Pancreas (tissue), 10 donors: ENCODE measurements around the gene RPS10. TPM values are rescaled to one million over a fixed set of nuclear protein-coding genes. Genes with fewer than 3 reads are reported as not detected.

ENCODE experiments used
- ATAC-seq, 4 donors: fragments of 200-7000 bp; cut with Tn5 transposase; one replicate each; pipeline versions ENCODE4 v1.8.0 to v1.9.1; 2020; ENCODE audit warnings: mild to moderate bottlenecking in 4 of 4, moderate library complexity in 4 of 4
- DNase-seq, 6 donors: peaks; one replicate each; pipeline ENCODE4 v3.0.0-alpha.2; 2020
- FAIRE-seq: peaks from 2 replicates; lab custom pipeline; 2012; peaks lifted over from hg19 to GRCh38; lab: Jason Lieb, UNC
- H3K27ac ChIP-seq, 4 donors: fragments of 200-600 bp; sonication (generic); 1 replicate in 3 of 4; 2 replicates in 1 of 4; pipeline versions ENCODE4 v1.5.0 to v1.8.0; 2020
- H3K27me3 ChIP-seq, 4 donors: fragments of 200-600 bp; one replicate each; pipeline ENCODE4 v1.8.0; 2021
- H3K36me3 ChIP-seq, 3 donors: fragments of 200-600 bp; sonication (generic) in 1 of 3; one replicate each; pipeline versions ENCODE4 v1.5.0 to v1.8.0; 2020 to 2021
- H3K4me1 ChIP-seq, 3 donors: fragments of 200-600 bp; one replicate each; pipeline ENCODE4 v1.8.0; 2021
- H3K4me3 ChIP-seq, 4 donors: fragments of 200-600 bp; sonication (generic) in 2 of 4; one replicate each; pipeline versions ENCODE4 v1.5.0 to v1.8.0; 2020 to 2021
- H3K9me3 ChIP-seq, 4 donors: fragments of 200-600 bp; one replicate each; pipeline ENCODE4 v1.8.0; 2021
- WGBS, 2 donors: extraction: QIAGEN DNeasy Blood & Tissue Kit; methylation state at CpG; one replicate each; pipeline ENCODE4 v1.1.7; 2013; 5-methylcytosine and 5-hydroxymethylcytosine counted together
- intact Hi-C, 3 donors: fragments of 100-400 bp; cut with DNase I; formaldehyde crosslinking; loops; one replicate each; pipeline versions ENCODE4 v1.11.1 to v1.14.2; 2022
- polyA plus RNA-seq, 2 donors: library from polyadenylated mRNA; stranded (reverse); fragments of 200-250 nt; gene quantifications; one replicate each; pipeline ENCODE4 v1.2.3, GENCODE V29; 2013
- total RNA-seq, 6 donors: library from RNA; stranded (reverse); fragmentation: NEBNext Ultra II Directional in 4 of 6; extraction: Animal tissue kit (Norgen Biotek cat#: 25700) in 4 of 6; gene quantifications; one replicate each; pipeline versions ENCODE4 v1.2.1 to v1.2.4, GENCODE V29; 2021 to 2023
- TF ChIP-seq, protein P1 (sequence below), 4 donors: fragments of 200-600 bp; sonication (generic) in 3 of 4; IDR thresholded peaks; one replicate each; pipeline versions ENCODE4 v1.5.0 to v1.8.0; 2021; ENCODE audit warnings: antibody characterized with exemption in 4 of 4
- donor health status: healthy with polysubstance abuse.
- donor health status: DM: no; HTN: no; CAD: no; lungs with moderate emphysema.
- donor health status: DM: no; HTN: no; CAD: no.
- donor health status: control.
- donor health status: control.
- donor health status: Bipolar disorder and iron deficiency.
- donor health status: DM: yes; HTN: yes; CAD: no.
- donor health status: DM: no; HTN: no; CAD: no.
- donor health status: DM: no; HTN: no; CAD: no.
- donor health status: DM: yes; HTN: yes; CAD: no.

RPS10 gene
- total and polyA plus RNA-seq, 8 donors = 565 to 1,334 (median 997) TPM

DNA sequence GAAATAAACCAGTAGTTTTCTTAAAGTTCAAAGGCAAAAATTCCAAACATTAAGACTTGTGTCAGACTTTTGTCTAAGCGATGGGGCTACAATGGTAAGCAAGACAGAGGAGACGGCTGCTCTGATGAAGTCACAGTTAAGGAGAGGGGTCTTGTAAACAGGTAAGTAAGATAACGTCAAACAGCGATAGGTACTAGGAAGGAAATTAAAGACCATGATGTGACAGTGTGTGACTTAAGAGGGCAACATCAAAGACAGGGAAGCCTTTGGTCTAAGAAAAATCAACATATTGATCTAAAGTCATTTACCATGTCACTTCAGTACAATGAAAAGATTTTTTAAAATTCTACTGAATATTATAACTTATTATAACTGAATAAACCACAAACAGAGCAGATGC lies 56.5 kb downstream of the RPS10 start:
- TF ChIP-seq, protein P1, sequence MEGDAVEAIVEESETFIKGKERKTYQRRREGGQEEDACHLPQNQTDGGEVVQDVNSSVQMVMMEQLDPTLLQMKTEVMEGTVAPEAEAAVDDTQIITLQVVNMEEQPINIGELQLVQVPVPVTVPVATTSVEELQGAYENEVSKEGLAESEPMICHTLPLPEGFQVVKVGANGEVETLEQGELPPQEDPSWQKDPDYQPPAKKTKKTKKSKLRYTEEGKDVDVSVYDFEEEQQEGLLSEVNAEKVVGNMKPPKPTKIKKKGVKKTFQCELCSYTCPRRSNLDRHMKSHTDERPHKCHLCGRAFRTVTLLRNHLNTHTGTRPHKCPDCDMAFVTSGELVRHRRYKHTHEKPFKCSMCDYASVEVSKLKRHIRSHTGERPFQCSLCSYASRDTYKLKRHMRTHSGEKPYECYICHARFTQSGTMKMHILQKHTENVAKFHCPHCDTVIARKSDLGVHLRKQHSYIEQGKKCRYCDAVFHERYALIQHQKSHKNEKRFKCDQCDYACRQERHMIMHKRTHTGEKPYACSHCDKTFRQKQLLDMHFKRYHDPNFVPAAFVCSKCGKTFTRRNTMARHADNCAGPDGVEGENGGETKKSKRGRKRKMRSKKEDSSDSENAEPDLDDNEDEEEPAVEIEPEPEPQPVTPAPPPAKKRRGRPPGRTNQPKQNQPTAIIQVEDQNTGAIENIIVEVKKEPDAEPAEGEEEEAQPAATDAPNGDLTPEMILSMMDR (IDR thresholded peaks at IDR 0.05) = no peak
- ATAC-seq (no peak), DNase-seq (no peak), FAIRE-seq (no peak)
- Histone ChIP-seq H3K36me3 (no peaks in the 10 kb centered on the region), H3K27ac (peak overlapping the region in 1 of 4 donors; percentile 9), H3K4me1 (peaks cover 0 to 5% (median 0%) of the 10 kb centered on the region in 3 donors), H3K4me3 (no peak overlapping the region), H3K27me3 (no peaks in the 10 kb centered on the region), H3K9me3 (no peaks in the 10 kb centered on the region)
- intact Hi-C loops = no loop called here
- 70 to 73% methylated on average over 4 of the region's 4 CpGs for WGBS, 2 donors

Other genes with a start within 250 kb of the RPS10 start
- gene HMGA1, start 189.2 kb downstream of the RPS10 start, total RNA-seq = 10 to 100 TPM; 19.0 to 38.7 (median 25.8) TPM
- gene HMGA1, start 189.2 kb downstream of the RPS10 start, polyA plus RNA-seq = 10 to 100 TPM; 17.0 to 19.7 TPM
- gene SMIM29, start 177.1 kb downstream of the RPS10 start, total RNA-seq = 10 to 100 TPM in 1 of 6 donors, 1 to 10 TPM in 5; 5.9 to 12.4 (median 7.1) TPM
- gene SMIM29, start 177.1 kb downstream of the RPS10 start, polyA plus RNA-seq = 10 to 100 TPM; 29.9 to 35.0 TPM
- 10 to 100 TPM; 10.7 to 20.7 (median 16.0) TPM for gene NUDT3, start 33.4 kb downstream of the RPS10 start, total RNA-seq
- gene NUDT3, start 33.4 kb downstream of the RPS10 start, polyA plus RNA-seq = 10 to 100 TPM in 1 of 2 donors, 1 to 10 TPM in 1; 7.1 to 12.0 TPM
- 1 to 10 TPM in 1 of 6 donors, under 1 TPM in 5; 0.25 to 1.4 (median 0.63) TPM for gene PACSIN1, start 40.0 kb upstream of the RPS10 start, total RNA-seq
- gene PACSIN1, start 40.0 kb upstream of the RPS10 start, polyA plus RNA-seq = 1 to 10 TPM; 1.2 to 2.0 TPM
- gene SPDEF, start 130.3 kb upstream of the RPS10 start, total RNA-seq = 1 to 10 TPM in 1 of 6 donors, under 1 TPM in 5; 0.24 to 1.2 (median 0.49) TPM
- under 1 TPM; 0.42 to 0.59 TPM for gene SPDEF, start 130.3 kb upstream of the RPS10 start, polyA plus RNA-seq